ENCODE measurements around the gene USP40. TPM values are rescaled to one million over a fixed set of nuclear protein-coding genes. Genes with fewer than 3 reads are reported as not detected.
A peak's percentile ranks its signal among the peaks of the same experiment; 100 is the strongest.

Gene USP40
- polyA plus RNA-seq, 1 donor from 2014 or later = 4.1 TPM

GRCh38 chr2:233456934-233457333 is 109.6 kb downstream of the USP40 start:
- no peak overlapping the region for H3K4me3 Mint-ChIP-seq
- H3K36me3 Mint-ChIP-seq = peaks cover 6% of the 10 kb centered on the region
- H3K9me3 Mint-ChIP-seq = no peaks in the 10 kb centered on the region
- H3K27me3 Mint-ChIP-seq = no peaks in the 10 kb centered on the region
- peaks cover 0 to 2% (median 0%) of the 10 kb centered on the region in 3 donors for H3K4me1 Mint-ChIP-seq
- H3K27ac Mint-ChIP-seq = peak overlapping the region in 1 of 3 donors; percentile 60

GRCh38 chr2:233456111-233456510 is 110.5 kb downstream of the USP40 start:
- peaks cover 6% of the 10 kb centered on the region for H3K36me3 Mint-ChIP-seq
- no peak overlapping the region for H3K27ac Mint-ChIP-seq
- no peak overlapping the region for H3K4me3 Mint-ChIP-seq
- no peaks in the 10 kb centered on the region for H3K9me3 Mint-ChIP-seq
- H3K27me3 Mint-ChIP-seq = no peaks in the 10 kb centered on the region
- peaks cover 0 to 2% (median 0%) of the 10 kb centered on the region in 3 donors for H3K4me1 Mint-ChIP-seq

- Mint-ChIP-seq H3K27me3 (no peaks in the 10 kb centered on the region), H3K4me1 (peaks cover 0 to 2% (median 0%) of the 10 kb centered on the region in 3 donors), H3K27ac (no peak overlapping the region), H3K9me3 (no peaks in the 10 kb centered on the region), H3K36me3 (peaks cover 6% of the 10 kb centered on the region), H3K4me3 (peak overlapping the region in 1 of 4 donors; percentile 25)
Measured at GRCh38 chr2:233455491-233455890, 111.1 kb downstream of the USP40 start.

- Mint-ChIP-seq H3K27me3 (no peaks in the 10 kb centered on the region), H3K4me1 (peaks cover 0 to 2% (median 0%) of the 10 kb centered on the region in 3 donors), H3K36me3 (peaks cover 6% of the 10 kb centered on the region), H3K27ac (no peak overlapping the region), H3K4me3 (no peak overlapping the region), H3K9me3 (no peaks in the 10 kb centered on the region)
Measured at GRCh38 chr2:233455006-233455405, 111.6 kb downstream of the USP40 start.

- H3K27ac Mint-ChIP-seq = no peak overlapping the region
- H3K36me3 Mint-ChIP-seq = peaks cover 5% of the 10 kb centered on the region
- no peak overlapping the region for H3K4me3 Mint-ChIP-seq
- H3K27me3 Mint-ChIP-seq = no peaks in the 10 kb centered on the region
- peaks cover 0 to 2% (median 0%) of the 10 kb centered on the region in 3 donors for H3K4me1 Mint-ChIP-seq
- no peaks in the 10 kb centered on the region for H3K9me3 Mint-ChIP-seq
Measured at GRCh38 chr2:233453916-233454315, 112.7 kb downstream of the USP40 start.

- no peak overlapping the region for H3K4me3 Mint-ChIP-seq
- H3K27ac Mint-ChIP-seq = peak overlapping the region in 2 of 3 donors; percentile 14 to 59
- no peaks in the 10 kb centered on the region for H3K9me3 Mint-ChIP-seq
- H3K36me3 Mint-ChIP-seq = peaks cover 5% of the 10 kb centered on the region
- peaks cover 0 to 2% (median 0%) of the 10 kb centered on the region in 3 donors for H3K4me1 Mint-ChIP-seq
- no peaks in the 10 kb centered on the region for H3K27me3 Mint-ChIP-seq
Measured at GRCh38 chr2:233453111-233453915, 113.3 kb downstream of the USP40 start.

GRCh38 chr2:233451950-233452349 is 114.6 kb downstream of the USP40 start:
- Mint-ChIP-seq H3K9me3 (no peaks in the 10 kb centered on the region), H3K4me1 (no peaks in the 10 kb centered on the region), H3K27ac (no peak overlapping the region), H3K36me3 (peaks cover 5% of the 10 kb centered on the region), H3K4me3 (no peak overlapping the region), H3K27me3 (no peaks in the 10 kb centered on the region)

GRCh38 chr2:233450864-233451575 is 115.6 kb downstream of the USP40 start:
- H3K27ac Mint-ChIP-seq = no peak overlapping the region
- no peaks in the 10 kb centered on the region for H3K4me1 Mint-ChIP-seq
- no peak overlapping the region for H3K4me3 Mint-ChIP-seq
- no peaks in the 10 kb centered on the region for H3K9me3 Mint-ChIP-seq
- H3K36me3 Mint-ChIP-seq = peaks cover 5% of the 10 kb centered on the region
- H3K27me3 Mint-ChIP-seq = no peaks in the 10 kb centered on the region

GRCh38 chr2:233449921-233450863 is 116.4 kb downstream of the USP40 start:
- Mint-ChIP-seq H3K36me3 (peaks cover 5% of the 10 kb centered on the region), H3K4me3 (no peak overlapping the region), H3K9me3 (no peaks in the 10 kb centered on the region), H3K27ac (peak overlapping the region in 1 of 3 donors; percentile 64), H3K27me3 (no peaks in the 10 kb centered on the region), H3K4me1 (no peaks in the 10 kb centered on the region)

GRCh38 chr2:233449081-233449901 is 117.3 kb downstream of the USP40 start:
- H3K36me3 Mint-ChIP-seq = peaks cover 3% of the 10 kb centered on the region
- H3K4me3 Mint-ChIP-seq = no peak overlapping the region
- H3K4me1 Mint-ChIP-seq = no peaks in the 10 kb centered on the region
- H3K9me3 Mint-ChIP-seq = no peaks in the 10 kb centered on the region
- H3K27me3 Mint-ChIP-seq = no peaks in the 10 kb centered on the region
- H3K27ac Mint-ChIP-seq = peak overlapping the region in 2 of 3 donors; percentile 53 to 64

- Mint-ChIP-seq H3K9me3 (no peaks in the 10 kb centered on the region), H3K27ac (no peak overlapping the region), H3K36me3 (peaks cover 3% of the 10 kb centered on the region), H3K4me3 (no peak overlapping the region), H3K4me1 (peaks cover under 1 to 2% (median under 1%) of the 10 kb centered on the region in 3 donors), H3K27me3 (no peaks in the 10 kb centered on the region)
Measured at GRCh38 chr2:233448575-233448974, 118.0 kb downstream of the USP40 start.

GRCh38 chr2:233448220-233448559 is 118.4 kb downstream of the USP40 start:
- no peak overlapping the region for H3K4me3 Mint-ChIP-seq
- H3K4me1 Mint-ChIP-seq = peaks cover 4 to 5% (median 5%) of the 10 kb centered on the region in 3 donors
- H3K9me3 Mint-ChIP-seq = no peaks in the 10 kb centered on the region
- peaks cover under 1% of the 10 kb centered on the region for H3K36me3 Mint-ChIP-seq
- H3K27me3 Mint-ChIP-seq = no peaks in the 10 kb centered on the region
- no peak overlapping the region for H3K27ac Mint-ChIP-seq

GRCh38 chr2:233447506-233448219 is 118.9 kb downstream of the USP40 start:
- peaks cover 4 to 8% (median 8%) of the 10 kb centered on the region in 3 donors for H3K4me1 Mint-ChIP-seq
- H3K9me3 Mint-ChIP-seq = no peaks in the 10 kb centered on the region
- peaks cover 2% of the 10 kb centered on the region for H3K36me3 Mint-ChIP-seq
- peak overlapping the region in 1 of 3 donors; percentile 43 for H3K27ac Mint-ChIP-seq
- H3K27me3 Mint-ChIP-seq = no peaks in the 10 kb centered on the region
- no peak overlapping the region for H3K4me3 Mint-ChIP-seq

All from IgD-negative memory B cell (primary cell).